ENCODE measurements around the gene WASL. TPM values are rescaled to one million over a fixed set of nuclear protein-coding genes. Genes with fewer than 3 reads are reported as not detected.

The WASL gene
- total and polyA plus RNA-seq, 7 donors, result 32.4 to 80.5 (median 43.4) TPM

- Histone ChIP-seq H3K27ac (no peak overlapping the region), H3K27me3 (no peaks in the 10 kb centered on the region), H3K9me3 (no peaks in the 10 kb centered on the region), H3K4me1 (no peaks in the 10 kb centered on the region), H3K36me3 (no peaks in the 10 kb centered on the region), H3K4me3 (no peak overlapping the region)
- 93 to 95% methylated on average over 4 of the region's 4 CpGs for WGBS, 2 donors
- intact Hi-C loops (cut with DNase I), result no loop called here
- no peak for DNase-seq
- TF ChIP-seq POLR2AphosphoS5 (IDR thresholded peaks at IDR 0.05) (no peak), POLR2A (IDR thresholded peaks at IDR 0.05) (no peak), EP300 (IDR thresholded peaks at IDR 0.05) (no peak), CTCF (IDR thresholded peaks at IDR 0.05) (no peak)
These were observed 25.7 kb upstream of the WASL start for GRCh38 chr7:123774496-123774895.

- no peaks in the 10 kb centered on the region for H3K27me3 ChIP-seq
- no peaks in the 10 kb centered on the region for H3K9me3 ChIP-seq
- 89 to 91% methylated on average over 3 of the region's 3 CpGs for WGBS, 2 donors
- H3K36me3 ChIP-seq, result no peaks in the 10 kb centered on the region
- intact Hi-C loops (cut with DNase I), result no loop called here
- H3K27ac ChIP-seq, result no peak overlapping the region
- no peak for TF ChIP-seq EP300 (IDR thresholded peaks at IDR 0.05)
- TF ChIP-seq POLR2A (IDR thresholded peaks at IDR 0.05), result no peak
- TF ChIP-seq CTCF (IDR thresholded peaks at IDR 0.05), result no peak
- TF ChIP-seq POLR2AphosphoS5 (IDR thresholded peaks at IDR 0.05), result no peak
- no peaks in the 10 kb centered on the region for H3K4me1 ChIP-seq
- no peak overlapping the region for H3K4me3 ChIP-seq
- DNase-seq, result no peak
These were observed 24.7 kb upstream of the WASL start for GRCh38 chr7:123773481-123773880.

- Histone ChIP-seq H3K9me3 (no peaks in the 10 kb centered on the region), H3K36me3 (no peaks in the 10 kb centered on the region), H3K4me1 (no peaks in the 10 kb centered on the region), H3K27me3 (no peaks in the 10 kb centered on the region), H3K27ac (no peak overlapping the region), H3K4me3 (no peak overlapping the region)
- no peak for DNase-seq
- intact Hi-C loops (cut with DNase I), result no loop called here
- TF ChIP-seq CTCF (IDR thresholded peaks at IDR 0.05) (no peak), EP300 (IDR thresholded peaks at IDR 0.05) (no peak), POLR2A (IDR thresholded peaks at IDR 0.05) (no peak), POLR2AphosphoS5 (IDR thresholded peaks at IDR 0.05) (no peak)
- 47 to 71% methylated on average over 3 of the region's 3 CpGs for WGBS, 2 donors
These were observed 23.8 kb upstream of the WASL start for GRCh38 chr7:123772652-123773051.

- Histone ChIP-seq H3K36me3 (no peaks in the 10 kb centered on the region), H3K27me3 (no peaks in the 10 kb centered on the region), H3K27ac (no peak overlapping the region), H3K4me1 (no peaks in the 10 kb centered on the region), H3K9me3 (no peaks in the 10 kb centered on the region), H3K4me3 (no peak overlapping the region)
- WGBS, 2 donors, result 89 to 90% methylated on average over 2 of the region's 2 CpGs
- TF ChIP-seq POLR2AphosphoS5 (IDR thresholded peaks at IDR 0.05) (no peak), EP300 (IDR thresholded peaks at IDR 0.05) (no peak), POLR2A (IDR thresholded peaks at IDR 0.05) (no peak), CTCF (IDR thresholded peaks at IDR 0.05) (no peak)
- intact Hi-C loops (cut with DNase I), result no loop called here
- no peak for DNase-seq
These were observed 23.0 kb upstream of the WASL start for GRCh38 chr7:123771846-123772245.

GRCh38 chr7:123771256-123771655 lies 22.5 kb upstream of the WASL start:
- DNase-seq, result no peak
- TF ChIP-seq EP300 (IDR thresholded peaks at IDR 0.05) (no peak), POLR2A (IDR thresholded peaks at IDR 0.05) (no peak), CTCF (IDR thresholded peaks at IDR 0.05) (no peak), POLR2AphosphoS5 (IDR thresholded peaks at IDR 0.05) (no peak)
- no peaks in the 10 kb centered on the region for H3K36me3 ChIP-seq
- intact Hi-C loops (cut with DNase I), result no loop called here
- H3K9me3 ChIP-seq, result no peaks in the 10 kb centered on the region
- H3K4me3 ChIP-seq, result no peak overlapping the region
- no peaks in the 10 kb centered on the region for H3K4me1 ChIP-seq
- H3K27ac ChIP-seq, result no peak overlapping the region
- 77 to 78% methylated on average over 2 of the region's 2 CpGs for WGBS, 2 donors
- no peaks in the 10 kb centered on the region for H3K27me3 ChIP-seq
